ENCODE results near the gene VSIG4. TPM values are rescaled to one million over a fixed set of nuclear protein-coding genes. Genes with fewer than 3 reads are reported as not detected.

The VSIG4 gene
- total and polyA plus RNA-seq, 4 experiments from 2014 or later = 0.61 to 1.0 TPM; not detected in 2

DNA sequence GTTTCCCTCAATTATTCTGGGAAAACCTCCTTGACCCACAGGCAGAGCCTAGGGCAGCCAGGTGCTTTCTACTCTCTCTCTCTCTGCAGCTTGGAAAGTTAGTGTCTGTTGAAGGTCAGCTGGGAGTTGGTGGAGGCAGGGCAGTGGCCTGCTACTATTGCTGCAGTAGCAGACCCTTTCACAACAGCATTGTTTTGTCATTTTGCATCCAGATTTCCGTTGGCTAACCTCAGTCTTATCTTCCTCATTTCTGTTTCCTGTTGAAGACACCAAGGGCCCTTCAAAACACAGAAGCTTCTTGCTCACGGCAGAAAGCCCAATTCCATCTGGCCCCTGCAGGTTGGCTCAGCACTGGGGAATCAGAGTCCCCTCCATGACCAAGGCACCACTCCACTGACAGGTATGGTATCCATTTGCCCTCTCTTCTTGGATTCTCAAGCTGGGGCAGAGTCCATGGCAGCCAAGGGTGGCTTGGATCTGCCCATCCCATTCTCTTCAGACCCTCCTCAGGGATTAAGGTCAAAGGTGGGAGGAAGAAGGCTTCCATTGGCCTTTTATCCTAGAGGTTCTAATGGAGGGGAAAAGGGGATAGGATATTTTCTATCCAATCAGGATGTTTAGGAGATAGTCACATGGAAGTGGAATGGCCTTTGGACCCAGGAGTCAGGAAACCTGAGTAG, 24.6 kb downstream of the VSIG4 start:
- DNase-seq = peak in 3 of 5 donors; percentile 10 to 24 (median 11)
- Mint-ChIP-seq H3K27me3 (no peaks in the 10 kb centered on the region), H3K36me3 (no peaks in the 10 kb centered on the region), H3K27ac (peak overlapping the region in 6 of 7 donors; percentile 13 to 79 (median 74)), H3K4me3 (peak overlapping the region; percentile 60 to 87 (median 77)), H3K4me1 (peaks cover 53 to 98% (median 72%) of the 10 kb centered on the region in 4 donors), H3K9me3 (no peaks in the 10 kb centered on the region)
- Histone ChIP-seq H3K4me1 (ENCODE audit: insufficient read depth, low read length) (peaks cover 89% of the 10 kb centered on the region), H3K9me3 (ENCODE audit: control insufficient read depth in 1 of 2, low read length in 2 of 2) (no peaks in the 10 kb centered on the region), H3K4me3 (ENCODE audit: low read length in 2 of 2) (no peak overlapping the region), H3K27ac (ENCODE audit: low read depth, low read length) (peak overlapping the region; percentile 21), H3K36me3 (ENCODE audit: insufficient read depth, low read length) (no peaks in the 10 kb centered on the region), H3K27me3 (ENCODE audit: insufficient read depth, low read length) (no peaks in the 10 kb centered on the region)
- ChIA-PET CTCF (ENCODE audit: partially characterized antibody) (no interaction called here), POLR2A (ENCODE audit: partially characterized antibody) (interaction anchor here (1.1 to 1.9 kb wide), 3 partner anchors 10 to 31 kb away, joined by 3 to 5 read pairs (median 4); no protein-coding TSS in a partner anchor)
- intact Hi-C loops (cut with micrococcal nuclease) = loop anchor here (1.0 kb wide), 1 partner anchor 10 kb away; no protein-coding TSS in a partner anchor

DNA sequence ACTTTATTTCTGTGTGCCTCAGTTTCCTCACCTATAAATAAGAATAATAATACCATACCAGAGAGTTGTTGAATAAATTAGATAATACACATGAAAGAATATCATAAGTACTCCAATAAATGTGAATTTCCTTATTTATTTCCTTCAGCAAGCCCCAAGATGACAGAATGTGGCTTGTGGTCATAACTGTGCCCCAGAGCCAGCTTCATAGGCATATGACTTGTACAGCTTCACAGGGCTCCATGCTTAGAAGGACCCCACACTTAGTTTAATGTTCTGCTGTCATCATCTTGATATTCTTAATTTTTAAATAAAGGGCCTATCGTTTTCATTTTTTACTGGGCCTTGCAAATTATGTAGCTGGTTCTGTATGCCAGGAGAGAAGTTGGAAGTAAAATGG, 25.3 kb downstream of the VSIG4 start:
- no peaks in the 10 kb centered on the region for H3K9me3 Mint-ChIP-seq
- H3K36me3 Mint-ChIP-seq = no peaks in the 10 kb centered on the region
- Histone ChIP-seq H3K4me1 (ENCODE audit: insufficient read depth, low read length) (peaks cover 81% of the 10 kb centered on the region), H3K9me3 (ENCODE audit: control insufficient read depth in 1 of 2, low read length in 2 of 2) (no peaks in the 10 kb centered on the region), H3K36me3 (ENCODE audit: insufficient read depth, low read length) (no peaks in the 10 kb centered on the region), H3K4me3 (ENCODE audit: low read length in 2 of 2) (no peak overlapping the region), H3K27me3 (ENCODE audit: insufficient read depth, low read length) (no peaks in the 10 kb centered on the region), H3K27ac (ENCODE audit: low read depth, low read length) (no peak overlapping the region)
- peaks cover 48 to 95% (median 67%) of the 10 kb centered on the region in 4 donors for H3K4me1 Mint-ChIP-seq
- no peak for DNase-seq
- H3K4me3 Mint-ChIP-seq = peak overlapping the region in 3 of 8 donors; percentile 78 to 87 (median 79)
- peak overlapping the region in 1 of 7 donors; percentile 76 for H3K27ac Mint-ChIP-seq
- no peaks in the 10 kb centered on the region for H3K27me3 Mint-ChIP-seq
- ChIA-PET POLR2A (ENCODE audit: partially characterized antibody) (interaction anchor here (1.1 to 1.9 kb wide), 3 partner anchors 15 to 32 kb away, joined by 3 to 5 read pairs (median 3); no protein-coding TSS in a partner anchor), CTCF (ENCODE audit: partially characterized antibody) (no interaction called here)
- intact Hi-C loops (cut with micrococcal nuclease) = no loop called here

DNA sequence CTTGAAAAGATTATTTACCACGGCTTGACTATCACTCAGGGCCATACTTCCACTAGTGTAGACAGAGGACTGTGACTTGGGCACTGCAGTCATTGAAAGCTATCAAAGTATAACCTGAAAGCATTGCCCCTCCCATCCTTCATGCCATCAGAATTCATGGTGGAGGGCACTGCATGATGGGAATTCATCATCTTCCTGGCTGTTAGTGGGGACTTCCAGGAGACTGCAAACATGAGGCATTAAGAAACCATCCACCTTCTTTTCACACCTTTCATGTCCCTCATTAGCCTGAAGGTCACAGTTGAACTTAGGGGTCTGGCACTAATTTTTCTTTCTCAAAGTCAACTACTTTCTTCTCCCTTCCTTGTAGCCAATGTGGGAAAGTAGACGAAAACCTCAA, 25.8 kb downstream of the VSIG4 start:
- peaks cover 44 to 91% (median 63%) of the 10 kb centered on the region in 4 donors for H3K4me1 Mint-ChIP-seq
- peaks cover 77% of the 10 kb centered on the region for H3K4me1 ChIP-seq (ENCODE audit: insufficient read depth, low read length)
- no peaks in the 10 kb centered on the region for H3K36me3 Mint-ChIP-seq
- H3K4me3 ChIP-seq (ENCODE audit: low read length in 2 of 2) = no peak overlapping the region
- H3K27me3 ChIP-seq (ENCODE audit: insufficient read depth, low read length) = no peaks in the 10 kb centered on the region
- H3K27me3 Mint-ChIP-seq = no peaks in the 10 kb centered on the region
- no peaks in the 10 kb centered on the region for H3K9me3 ChIP-seq (ENCODE audit: control insufficient read depth in 1 of 2, low read length in 2 of 2)
- DNase-seq = no peak
- H3K27ac Mint-ChIP-seq = peak overlapping the region in 1 of 7 donors; percentile 76
- H3K36me3 ChIP-seq (ENCODE audit: insufficient read depth, low read length) = no peaks in the 10 kb centered on the region
- ChIA-PET CTCF (ENCODE audit: partially characterized antibody) (interaction anchor here (1.0 kb wide), 1 partner anchor 10 kb away, joined by 3 read pairs; no protein-coding TSS in a partner anchor), POLR2A (ENCODE audit: partially characterized antibody) (interaction anchor here (1.1 to 1.9 kb wide), 2 partner anchors 28 to 32 kb away, joined by 3 to 5 read pairs; no protein-coding TSS in a partner anchor)
- no peak overlapping the region for H3K27ac ChIP-seq (ENCODE audit: low read depth, low read length)
- H3K4me3 Mint-ChIP-seq = peak overlapping the region in 2 of 8 donors; percentile 24 to 39
- intact Hi-C loops (cut with micrococcal nuclease) = no loop called here
- no peaks in the 10 kb centered on the region for H3K9me3 Mint-ChIP-seq

DNA sequence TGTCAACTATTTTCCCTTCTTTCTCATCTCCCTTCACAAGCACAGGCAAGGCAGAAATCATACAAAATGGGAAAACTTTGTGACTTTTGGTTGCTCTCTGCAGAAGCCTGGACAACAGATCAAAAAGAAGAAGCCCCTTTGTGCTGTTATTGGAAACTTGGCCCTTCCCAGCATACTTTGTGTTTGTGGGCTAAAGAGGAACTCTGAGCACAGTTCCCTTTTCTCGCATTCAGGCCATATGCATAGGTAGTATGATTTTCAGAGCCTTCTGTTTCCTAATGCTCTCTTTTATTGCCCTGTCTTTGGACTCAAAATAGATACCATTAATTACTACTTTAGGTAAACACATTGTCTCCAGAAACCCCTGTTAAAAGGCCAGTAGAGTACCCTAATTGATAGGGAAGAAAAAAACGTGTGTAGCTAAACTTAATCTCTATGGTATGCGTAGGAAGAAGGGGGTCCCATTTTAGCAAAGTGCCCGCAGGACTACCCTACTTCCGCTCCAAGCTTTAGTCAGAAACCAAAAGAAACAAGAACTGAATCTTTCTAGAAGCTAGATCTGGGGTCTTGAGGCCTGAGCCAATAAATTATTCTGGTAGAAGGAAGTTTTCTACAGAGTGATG, 26.6 kb downstream of the VSIG4 start:
- Histone ChIP-seq H3K9me3 (ENCODE audit: control insufficient read depth in 1 of 2, low read length in 2 of 2) (no peaks in the 10 kb centered on the region), H3K4me1 (ENCODE audit: insufficient read depth, low read length) (peaks cover 69% of the 10 kb centered on the region), H3K27me3 (ENCODE audit: insufficient read depth, low read length) (no peaks in the 10 kb centered on the region), H3K4me3 (ENCODE audit: low read length in 2 of 2) (no peak overlapping the region), H3K27ac (ENCODE audit: low read depth, low read length) (no peak overlapping the region), H3K36me3 (ENCODE audit: insufficient read depth, low read length) (no peaks in the 10 kb centered on the region)
- Mint-ChIP-seq H3K4me1 (peaks cover 39 to 83% (median 57%) of the 10 kb centered on the region in 4 donors), H3K4me3 (peak overlapping the region in 1 of 8 donors; percentile 24), H3K27ac (peak overlapping the region in 1 of 7 donors; percentile 46), H3K9me3 (no peaks in the 10 kb centered on the region), H3K36me3 (no peaks in the 10 kb centered on the region), H3K27me3 (no peaks in the 10 kb centered on the region)
- DNase-seq = no peak
- CTCF ChIA-PET (ENCODE audit: partially characterized antibody) = interaction anchor here (1.0 kb wide), 1 partner anchor 9 kb away, joined by 3 read pairs; no protein-coding TSS in a partner anchor
- intact Hi-C loops (cut with micrococcal nuclease) = no loop called here
- POLR2A ChIA-PET (ENCODE audit: partially characterized antibody) = interaction anchor here (1.9 kb wide), 1 partner anchor 33 kb away, joined by 5 read pairs; no protein-coding TSS in a partner anchor

DNA sequence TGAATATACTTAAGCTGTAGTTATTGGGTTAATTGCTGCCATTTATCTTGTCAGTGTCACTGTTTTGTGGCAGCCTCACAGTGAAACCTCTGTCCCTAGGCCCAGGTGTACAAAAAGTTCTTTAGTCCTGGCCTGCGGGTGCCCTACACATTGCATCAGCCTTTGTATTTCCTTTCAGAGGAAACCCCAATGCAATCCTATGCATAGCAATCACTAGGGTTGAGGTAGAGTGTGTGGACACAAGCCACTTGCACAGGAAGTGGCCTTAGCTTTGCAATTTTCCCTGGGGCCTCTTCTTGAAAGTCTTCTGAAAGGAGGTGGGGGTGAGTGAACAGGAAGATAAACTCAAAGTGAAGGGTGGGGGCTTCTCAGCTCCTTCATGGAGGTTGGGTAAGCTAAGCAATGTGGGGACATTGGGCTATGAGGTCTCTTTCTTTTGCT, 27.8 kb downstream of the VSIG4 start:
- peak in 1 of 5 donors; percentile 7 for DNase-seq
- peaks cover 31 to 77% (median 51%) of the 10 kb centered on the region in 4 donors for H3K4me1 Mint-ChIP-seq
- Histone ChIP-seq H3K9me3 (ENCODE audit: control insufficient read depth in 1 of 2, low read length in 2 of 2) (no peaks in the 10 kb centered on the region), H3K4me1 (ENCODE audit: insufficient read depth, low read length) (peaks cover 63% of the 10 kb centered on the region), H3K36me3 (ENCODE audit: insufficient read depth, low read length) (no peaks in the 10 kb centered on the region), H3K4me3 (ENCODE audit: low read length in 2 of 2) (no peak overlapping the region), H3K27me3 (ENCODE audit: insufficient read depth, low read length) (no peaks in the 10 kb centered on the region), H3K27ac (ENCODE audit: low read depth, low read length) (no peak overlapping the region)
- ChIA-PET POLR2A (ENCODE audit: partially characterized antibody) (no interaction called here), CTCF (ENCODE audit: partially characterized antibody) (interaction anchor here (0.9 to 1.4 kb wide), 2 partner anchors 24 to 430 kb away, joined by 3 read pairs; no protein-coding TSS in a partner anchor)
- no peaks in the 10 kb centered on the region for H3K9me3 Mint-ChIP-seq
- peak overlapping the region in 6 of 8 donors; percentile 25 to 64 (median 42) for H3K4me3 Mint-ChIP-seq
- H3K36me3 Mint-ChIP-seq = no peaks in the 10 kb centered on the region
- peak overlapping the region; percentile 19 to 76 (median 43) for H3K27ac Mint-ChIP-seq
- no peaks in the 10 kb centered on the region for H3K27me3 Mint-ChIP-seq
- intact Hi-C loops (cut with micrococcal nuclease) = no loop called here

DNA sequence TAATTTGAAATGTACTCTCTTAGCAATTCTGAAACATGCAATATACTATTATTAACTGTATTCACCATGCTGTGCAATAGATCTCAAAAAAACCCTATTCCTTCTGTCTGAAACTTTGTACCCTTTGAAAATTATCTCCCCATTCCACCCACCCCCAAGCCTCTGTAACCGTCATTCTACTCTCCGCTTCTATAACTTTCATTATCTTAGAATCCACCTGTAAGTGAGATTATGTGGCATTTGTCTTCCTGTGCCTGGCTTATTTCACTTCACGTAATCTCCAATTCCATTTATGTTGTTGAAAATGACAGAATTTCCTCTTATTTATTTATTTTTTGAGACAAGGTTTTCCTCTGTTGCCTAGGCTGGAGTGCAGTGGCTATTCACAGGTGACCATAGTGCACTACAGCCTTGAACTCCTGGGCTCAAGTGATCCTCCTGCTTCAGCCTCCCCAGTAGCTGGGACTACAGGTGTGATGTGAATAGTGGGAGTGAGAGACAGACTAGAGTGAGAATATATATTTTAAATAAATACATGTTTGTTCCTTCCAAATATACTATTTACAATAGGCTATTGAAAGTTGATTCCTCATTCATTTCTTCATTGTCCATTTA, 30.5 kb downstream of the VSIG4 start:
- intact Hi-C loops (cut with micrococcal nuclease) = no loop called here
- peaks cover 38 to 74% (median 52%) of the 10 kb centered on the region in 4 donors for H3K4me1 Mint-ChIP-seq
- Histone ChIP-seq H3K4me1 (ENCODE audit: insufficient read depth, low read length) (peaks cover 59% of the 10 kb centered on the region), H3K36me3 (ENCODE audit: insufficient read depth, low read length) (no peaks in the 10 kb centered on the region), H3K4me3 (ENCODE audit: low read length in 2 of 2) (no peak overlapping the region), H3K27me3 (ENCODE audit: insufficient read depth, low read length) (no peaks in the 10 kb centered on the region), H3K9me3 (ENCODE audit: control insufficient read depth in 1 of 2, low read length in 2 of 2) (no peaks in the 10 kb centered on the region), H3K27ac (ENCODE audit: low read depth, low read length) (no peak overlapping the region)
- no peak for DNase-seq
- ChIA-PET POLR2A (ENCODE audit: partially characterized antibody) (no interaction called here), CTCF (ENCODE audit: partially characterized antibody) (no interaction called here)
- no peak overlapping the region for H3K4me3 Mint-ChIP-seq
- H3K9me3 Mint-ChIP-seq = no peaks in the 10 kb centered on the region
- H3K27me3 Mint-ChIP-seq = no peaks in the 10 kb centered on the region
- H3K36me3 Mint-ChIP-seq = no peaks in the 10 kb centered on the region
- no peak overlapping the region for H3K27ac Mint-ChIP-seq

Data from CD4-positive, alpha-beta memory T cell (primary cell).